ENCODE measurements around the gene SLIRP.

The SLIRP gene

GRCh38 chr14:77741438-77741837 is 33.5 kb downstream of the SLIRP start:
- Histone ChIP-seq H3K4me3 (ENCODE audit: low read depth, low read length) (no peak overlapping the region), H3K9me3 (ENCODE audit: control insufficient read depth, insufficient read depth, low read depth, low read length) (no peaks in the 10 kb centered on the region), H3K27ac (ENCODE audit: extremely low read depth, low read depth, low read length) (no peak overlapping the region), H3K36me3 (ENCODE audit: control insufficient read depth in 2 of 2, insufficient read depth in 1 of 2, low read length in 2 of 2) (peaks cover 50 to 52% of the 10 kb centered on the region in 2 experiments), H3K4me1 (ENCODE audit: control insufficient read depth, insufficient read depth, low read length) (no peaks in the 10 kb centered on the region)
- TF ChIP-seq PRDM1 (tag by site-specific recombination; IDR thresholded peaks at IDR 0.05) (no peak), ZNF610 (tag by site-specific recombination; IDR thresholded peaks at IDR 0.05; ENCODE audit: borderline replicate concordance) (no peak), ZNF366 (tag by site-specific recombination; conservative IDR thresholded peaks at IDR 0.05) (no peak), ZNF501 (tag by site-specific recombination; IDR thresholded peaks at IDR 0.05) (no peak), ZNF670 (tag by site-specific recombination; IDR thresholded peaks at IDR 0.05; ENCODE audit: low read depth) (no peak), ZNF621 (tag by site-specific recombination; IDR thresholded peaks at IDR 0.05) (no peak), ZNF48 (tag by site-specific recombination; IDR thresholded peaks at IDR 0.05) (no peak), ZNF148 (tag by site-specific recombination; IDR thresholded peaks at IDR 0.05; ENCODE audit: borderline replicate concordance) (no peak), FEZF1 (tag by site-specific recombination; IDR thresholded peaks at IDR 0.05) (no peak), TRIM28 (IDR thresholded peaks at IDR 0.05; ENCODE audit: borderline replicate concordance, low read length) (no peak), ZNF394 (tag by site-specific recombination; IDR thresholded peaks at IDR 0.05; ENCODE audit: borderline replicate concordance) (no peak), ZNF175 (tag by site-specific recombination; IDR thresholded peaks at IDR 0.05) (no peak), ZBTB11 (tag by site-specific recombination; conservative IDR thresholded peaks at IDR 0.05; ENCODE audit: low read depth) (no peak), ZBTB1 (tag by site-specific recombination; IDR thresholded peaks at IDR 0.05) (no peak), ZNF416 (tag by site-specific recombination; IDR thresholded peaks at IDR 0.05) (no peak), ZNF548 (tag by site-specific recombination; IDR thresholded peaks at IDR 0.05) (no peak)
- ChIA-PET POLR2A (no interaction called here), CTCF (interaction anchor here (0.6 to 1.2 kb wide), 3 partner anchors 9 to 15 kb away, joined by 3 to 4 read pairs (median 4); no protein-coding TSS in a partner anchor)

- POLR2A ChIA-PET = no interaction called here
- CTCF ChIA-PET = no interaction called here
- peaks cover 55 to 61% of the 10 kb centered on the region in 2 experiments for H3K36me3 ChIP-seq (ENCODE audit: control insufficient read depth in 2 of 2, insufficient read depth in 1 of 2, low read length in 2 of 2)
- no peak for TF ChIP-seq GLIS1 (tag by site-specific recombination; IDR thresholded peaks at IDR 0.05)
- TF ChIP-seq ZNF76 (tag by site-specific recombination; IDR thresholded peaks at IDR 0.05; ENCODE audit: borderline replicate concordance, low read depth) = no peak
- TF ChIP-seq ZNF792 (tag by site-specific recombination; IDR thresholded peaks at IDR 0.05) = no peak
- TF ChIP-seq ZBTB21 (tag by site-specific recombination; IDR thresholded peaks at IDR 0.05) = no peak
- TF ChIP-seq ZNF146 (tag by site-specific recombination; IDR thresholded peaks at IDR 0.05) = no peak
- no peak for TF ChIP-seq ZNF623 (tag by site-specific recombination; IDR thresholded peaks at IDR 0.05)
- no peak for TF ChIP-seq ZNF311 (tag by site-specific recombination; IDR thresholded peaks at IDR 0.05; ENCODE audit: borderline replicate concordance)
- no peak for TF ChIP-seq ZNF169 (tag by site-specific recombination; IDR thresholded peaks at IDR 0.05)
- no peak for TF ChIP-seq YY1 (tag by site-specific recombination; IDR thresholded peaks at IDR 0.05)
- TF ChIP-seq ZNF354C (tag by site-specific recombination; IDR thresholded peaks at IDR 0.05; ENCODE audit: borderline replicate concordance, low read depth) = no peak
- TF ChIP-seq ZNF248 (tag by site-specific recombination; IDR thresholded peaks at IDR 0.05) = no peak
- TF ChIP-seq ZNF114 (tag by site-specific recombination; IDR thresholded peaks at IDR 0.05) = no peak
- no peak for TF ChIP-seq ZNF580 (tag by site-specific recombination; IDR thresholded peaks at IDR 0.05)
- TF ChIP-seq CTCF (tag by site-specific recombination; IDR thresholded peaks at IDR 0.05) = no peak
These were observed 38.3 kb downstream of the SLIRP start for GRCh38 chr14:77746064-77746702.

More at GRCh38 chr14:77746064-77746702, 38.3 kb downstream of the SLIRP start:
- Histone ChIP-seq H3K4me1 (ENCODE audit: control insufficient read depth, insufficient read depth, low read length) (no peaks in the 10 kb centered on the region), H3K9me3 (ENCODE audit: control insufficient read depth, insufficient read depth, low read depth, low read length) (no peaks in the 10 kb centered on the region), H3K4me3 (ENCODE audit: low read depth, low read length) (no peak overlapping the region), H3K27ac (ENCODE audit: extremely low read depth, low read depth, low read length) (no peak overlapping the region)

Measured in HEK293 (cell line).